Loucy (cell line): ENCODE results near the gene PPM1F.

Source experiments
- H2AFZ ChIP-seq: fragments of 200-600 bp; sonication (generic); 2 replicates; pipeline ENCODE4 v1.6.0; 2016; ENCODE audit warnings: antibody characterized with exemption, mild to moderate bottlenecking, low read length, moderate library complexity
- H3F3A ChIP-seq: fragments of 200-600 bp; 2 replicates; pipeline ENCODE4 v1.6.0; 2016; ENCODE audit warnings: antibody characterized with exemption, low read depth, mild to moderate bottlenecking
- H3K27me3 ChIP-seq: fragments of 200-600 bp; sonication (generic); 2 replicates; pipeline ENCODE4 v1.6.1; 2014; ENCODE audit warnings: low read length, mild to moderate bottlenecking; ENCODE audit not compliant: insufficient read depth, poor library complexity, severe bottlenecking
- H3K36me3 ChIP-seq: fragments of 200-600 bp; sonication (generic); 2 replicates; pipeline ENCODE4 v1.6.1; 2016; ENCODE audit warnings: low read length; ENCODE audit not compliant: insufficient read depth
- H3K4me1 ChIP-seq: fragments of 200-600 bp; sonication (generic); 2 replicates; pipeline ENCODE4 v1.5.1; 2014; ENCODE audit warnings: low read length, mild to moderate bottlenecking; ENCODE audit not compliant: insufficient read depth, poor library complexity, severe bottlenecking
- H3K4me2 ChIP-seq: fragments of 200-600 bp; sonication (generic); 2 replicates; pipeline ENCODE4 v1.6.0; 2014; ENCODE audit warnings: antibody characterized with exemption, low read length, low read depth, mild to moderate bottlenecking; ENCODE audit not compliant: poor library complexity, severe bottlenecking
- H3K4me3 ChIP-seq: fragments of 200-600 bp; sonication (generic); 2 replicates; pipeline ENCODE4 v1.5.1; 2014; ENCODE audit warnings: low read length, mild to moderate bottlenecking, mixed read lengths; ENCODE audit not compliant: poor library complexity, severe bottlenecking
- H3K79me2 ChIP-seq: fragments of 200-600 bp; sonication (generic); 2 replicates; pipeline ENCODE4 v1.6.1; 2014; ENCODE audit warnings: low read length; ENCODE audit not compliant: insufficient read depth
- H3K9ac ChIP-seq: fragments of 200-600 bp; sonication (generic); 2 replicates; pipeline ENCODE4 v1.6.0; 2014; ENCODE audit warnings: mild to moderate bottlenecking, low read depth, low read length, moderate library complexity; ENCODE audit not compliant: poor library complexity, severe bottlenecking
- H3K9me2 ChIP-seq: fragments of 200-600 bp; sonication (generic); replicated peaks from 2 replicates; pipeline ENCODE4 v1.6.1; 2016; ENCODE audit warnings: low read depth, low read length, mixed read lengths
- H3K9me3 ChIP-seq: fragments of 200-600 bp; sonication (generic); 2 replicates; pipeline ENCODE4 v1.6.1; 2014; ENCODE audit warnings: mild to moderate bottlenecking, antibody characterized with exemption, low read length, low read depth; ENCODE audit not compliant: insufficient read depth
- H4K20me1 ChIP-seq: fragments of 200-600 bp; sonication (generic); 2 replicates; pipeline ENCODE4 v1.6.0; 2014; ENCODE audit warnings: antibody characterized with exemption, low read length, mild to moderate bottlenecking; ENCODE audit not compliant: insufficient read depth, poor library complexity, severe bottlenecking
- EZH2phosphoT487 ChIP-seq: fragments of 200-600 bp; IDR thresholded peaks from 2 replicates; pipeline ENCODE4 v1.6.1; 2018; ENCODE audit warnings: antibody characterized with exemption, mild to moderate bottlenecking, moderate library complexity, borderline replicate concordance
- TF ChIP-seq, protein P1 (sequence below): fragments of 200-600 bp; sonication (generic); conservative IDR thresholded peaks from 2 replicates; pipeline ENCODE4 v1.5.1; 2014; ENCODE audit warnings: mild to moderate bottlenecking, antibody characterized with exemption, low read length

PPM1F gene

DNA sequence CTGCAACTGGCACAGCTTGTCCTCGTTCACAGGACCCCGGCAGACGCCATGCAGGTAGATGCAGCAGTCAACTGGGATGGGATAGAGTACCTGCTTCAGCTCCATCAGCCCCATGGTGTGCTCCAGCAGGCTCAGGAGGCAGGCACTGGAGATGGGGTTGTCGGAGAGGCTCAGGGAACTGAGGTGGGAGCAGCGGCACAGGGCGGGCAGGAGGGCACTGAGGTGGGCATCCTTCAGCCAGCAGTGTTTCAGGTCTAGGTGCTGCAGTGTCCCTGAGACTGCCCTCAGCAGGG is 38.6 kb upstream of the PPM1F start:
- no peaks in the 10 kb centered on the region for H3K9me3 ChIP-seq
- H3K36me3 ChIP-seq, result no peaks in the 10 kb centered on the region
- no peak overlapping the region for H3K4me2 ChIP-seq
- H2AFZ ChIP-seq, result no peak overlapping the region
- TF ChIP-seq, protein P1, sequence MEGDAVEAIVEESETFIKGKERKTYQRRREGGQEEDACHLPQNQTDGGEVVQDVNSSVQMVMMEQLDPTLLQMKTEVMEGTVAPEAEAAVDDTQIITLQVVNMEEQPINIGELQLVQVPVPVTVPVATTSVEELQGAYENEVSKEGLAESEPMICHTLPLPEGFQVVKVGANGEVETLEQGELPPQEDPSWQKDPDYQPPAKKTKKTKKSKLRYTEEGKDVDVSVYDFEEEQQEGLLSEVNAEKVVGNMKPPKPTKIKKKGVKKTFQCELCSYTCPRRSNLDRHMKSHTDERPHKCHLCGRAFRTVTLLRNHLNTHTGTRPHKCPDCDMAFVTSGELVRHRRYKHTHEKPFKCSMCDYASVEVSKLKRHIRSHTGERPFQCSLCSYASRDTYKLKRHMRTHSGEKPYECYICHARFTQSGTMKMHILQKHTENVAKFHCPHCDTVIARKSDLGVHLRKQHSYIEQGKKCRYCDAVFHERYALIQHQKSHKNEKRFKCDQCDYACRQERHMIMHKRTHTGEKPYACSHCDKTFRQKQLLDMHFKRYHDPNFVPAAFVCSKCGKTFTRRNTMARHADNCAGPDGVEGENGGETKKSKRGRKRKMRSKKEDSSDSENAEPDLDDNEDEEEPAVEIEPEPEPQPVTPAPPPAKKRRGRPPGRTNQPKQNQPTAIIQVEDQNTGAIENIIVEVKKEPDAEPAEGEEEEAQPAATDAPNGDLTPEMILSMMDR, result no peak
- no peak for TF ChIP-seq EZH2phosphoT487
- no peaks in the 10 kb centered on the region for H3K79me2 ChIP-seq
- no peak overlapping the region for H3K4me3 ChIP-seq
- no peaks in the 10 kb centered on the region for H4K20me1 ChIP-seq
- no peaks in the 10 kb centered on the region for H3K4me1 ChIP-seq
- H3K9ac ChIP-seq, result no peak overlapping the region
- H3K27me3 ChIP-seq, result no peaks in the 10 kb centered on the region
- H3K9me2 ChIP-seq, result no peaks in the 10 kb centered on the region
- no peaks in the 10 kb centered on the region for H3F3A ChIP-seq

DNA sequence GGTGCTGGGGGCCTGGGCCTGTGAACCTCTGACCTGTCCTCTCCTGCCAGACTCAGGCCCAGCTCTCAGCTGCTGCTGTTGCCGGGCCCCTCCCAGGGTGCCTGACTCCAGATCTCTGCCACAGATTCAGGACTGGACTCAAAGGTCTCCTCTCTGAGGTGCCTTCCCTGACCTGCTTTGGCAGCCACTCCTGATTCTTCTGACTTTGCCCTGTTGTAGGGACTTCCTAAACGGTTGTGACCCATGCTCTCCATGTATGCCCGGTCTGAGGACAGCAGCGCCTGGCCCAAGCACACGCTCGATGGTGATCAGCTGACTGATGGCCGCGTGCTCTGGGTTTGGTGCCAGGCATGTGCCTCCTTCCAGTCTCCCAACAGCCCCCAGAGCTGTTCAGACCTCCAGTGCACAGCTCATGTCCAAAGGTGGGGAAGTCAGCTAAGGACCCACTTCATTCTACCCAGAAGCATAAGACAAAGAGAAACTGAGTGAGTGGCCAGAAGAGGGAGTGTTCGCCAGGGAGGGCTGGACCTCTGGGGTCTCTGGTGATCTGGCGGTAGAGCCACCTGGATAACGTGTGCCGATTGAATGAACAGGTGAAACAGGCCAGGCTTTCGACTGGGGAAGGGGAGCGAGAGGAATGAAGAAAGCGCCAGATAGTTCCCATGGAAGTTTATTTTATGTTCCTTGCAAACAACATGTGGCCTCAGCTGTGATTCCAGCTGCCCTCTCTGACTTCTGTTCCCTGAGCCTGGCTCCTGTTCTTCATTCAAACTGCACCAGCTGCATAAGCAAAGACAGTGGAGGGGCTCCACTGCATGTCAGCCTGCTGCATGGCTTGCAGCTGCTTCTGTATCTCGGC is 38.0 kb upstream of the PPM1F start:
- no peaks in the 10 kb centered on the region for H4K20me1 ChIP-seq
- no peaks in the 10 kb centered on the region for H3K4me1 ChIP-seq
- no peaks in the 10 kb centered on the region for H3F3A ChIP-seq
- no peaks in the 10 kb centered on the region for H3K9me2 ChIP-seq
- no peaks in the 10 kb centered on the region for H3K9me3 ChIP-seq
- H2AFZ ChIP-seq, result no peak overlapping the region
- no peak overlapping the region for H3K4me3 ChIP-seq
- H3K27me3 ChIP-seq, result no peaks in the 10 kb centered on the region
- no peaks in the 10 kb centered on the region for H3K79me2 ChIP-seq
- no peaks in the 10 kb centered on the region for H3K36me3 ChIP-seq
- no peak overlapping the region for H3K9ac ChIP-seq
- TF ChIP-seq EZH2phosphoT487, result no peak
- TF ChIP-seq, protein P1, result no peak
- no peak overlapping the region for H3K4me2 ChIP-seq

GRCh38 chr22:21989049-21989448 is 36.4 kb upstream of the PPM1F start:
- Histone ChIP-seq H3K4me2 (no peak overlapping the region), H3K79me2 (no peaks in the 10 kb centered on the region), H3K9me2 (no peaks in the 10 kb centered on the region), H3K9ac (no peak overlapping the region), H3K4me3 (no peak overlapping the region), H3K9me3 (no peaks in the 10 kb centered on the region), H3F3A (no peaks in the 10 kb centered on the region), H2AFZ (no peak overlapping the region), H3K4me1 (no peaks in the 10 kb centered on the region), H3K27me3 (no peaks in the 10 kb centered on the region), H3K36me3 (no peaks in the 10 kb centered on the region), H4K20me1 (no peaks in the 10 kb centered on the region)
- TF ChIP-seq EZH2phosphoT487, result no peak
- TF ChIP-seq, protein P1, result no peak
